A673 (cell line): ENCODE measurements around the gene IL1RN.

Source experiments
- CTCF ChIP-seq: fragments of 300-800, 200-600 bp; sonication (generic); conservative IDR thresholded peaks from 2 replicates; pipeline ENCODE4 v1.5.1; 2017; ENCODE audit warnings: low read depth, mild to moderate bottlenecking, antibody characterized with exemption, low read length, moderate library complexity, mixed read lengths
- EZH2 ChIP-seq: fragments of 200-600 bp; sonication (generic); IDR thresholded peaks from 2 replicates; pipeline ENCODE4 v1.6.1; 2017; ENCODE audit warnings: borderline replicate concordance, low read depth, mild to moderate bottlenecking, mixed read lengths, antibody characterized with exemption, low read length; ENCODE audit not compliant: poor library complexity, severe bottlenecking

- no peak for TF ChIP-seq EZH2
- TF ChIP-seq CTCF = no peak
Measured at GRCh38 chr2:113164930-113165585, 37.7 kb downstream of the IL1RN start.
